Smooth muscle cell (in vitro differentiated cells): ENCODE data around the gene SYT1. TPM values are rescaled to one million over a fixed set of nuclear protein-coding genes. Genes with fewer than 3 reads are reported as not detected.

Source experiments
- DNase-seq: peaks from one replicate; lab custom pipeline; 2025; ENCODE audit not compliant: unreplicated experiment; lab: John Stamatoyannopoulos, UW
- H2AFZ ChIP-seq: fragments of 200-600 bp; sonication (generic); 2 replicates; pipeline ENCODE4 v1.6.0; 2016; ENCODE audit warnings: antibody characterized with exemption, low read depth, mild to moderate bottlenecking
- H3F3A ChIP-seq: fragments of 200-600 bp; sonication (generic); 2 replicates; pipeline ENCODE4 v1.6.0; 2017; ENCODE audit warnings: antibody characterized with exemption, low read depth
- H3K27ac ChIP-seq: fragments of 200-600 bp; sonication (generic); 2 replicates; pipeline ENCODE4 v1.5.1; 2016; ENCODE audit warnings: low read depth, mild to moderate bottlenecking
- H3K27me3 ChIP-seq: fragments of 200-600 bp; sonication (generic); 2 replicates; pipeline ENCODE4 v1.6.1; 2016; ENCODE audit warnings: low read depth, mild to moderate bottlenecking
- H3K36me3 ChIP-seq: fragments of 200-600 bp; sonication (generic); 2 replicates; pipeline ENCODE4 v1.5.1; 2016; ENCODE audit warnings: low read depth
- H3K4me1 ChIP-seq: fragments of 200-600 bp; sonication (generic); 2 replicates; pipeline ENCODE4 v1.5.1; 2016; ENCODE audit warnings: low read depth
- H3K4me2 ChIP-seq: fragments of 200-600 bp; sonication (generic); 2 replicates; pipeline ENCODE4 v1.6.0; 2016; ENCODE audit warnings: mild to moderate bottlenecking
- H3K4me3 ChIP-seq: fragments of 200-600 bp; sonication (generic); 2 replicates; pipeline ENCODE4 v1.5.1; 2016; ENCODE audit warnings: mild to moderate bottlenecking
- H3K79me2 ChIP-seq: fragments of 200-600 bp; sonication (generic); 2 replicates; pipeline ENCODE4 v1.6.0; 2016; ENCODE audit warnings: low read depth, mild to moderate bottlenecking
- H3K9ac ChIP-seq: fragments of 200-600 bp; sonication (generic); 2 replicates; pipeline ENCODE4 v1.6.0; 2016; ENCODE audit warnings: low read depth
- H3K9me3 ChIP-seq: fragments of 200-600 bp; sonication (generic); replicated peaks from 2 replicates; pipeline ENCODE4 v1.5.1; 2016; ENCODE audit warnings: low read depth
- H4K20me1 ChIP-seq: fragments of 200-600 bp; sonication (generic); 2 replicates; pipeline ENCODE4 v1.6.0; 2016; ENCODE audit warnings: low read depth
- CTCF ChIP-seq: fragments of 200-600 bp; sonication (generic); IDR thresholded peaks from 2 replicates; pipeline ENCODE4 v1.5.1; 2017; ENCODE audit warnings: borderline replicate concordance, mild to moderate bottlenecking, antibody characterized with exemption; ENCODE audit not compliant: insufficient read depth, poor library complexity, severe bottlenecking
- WGBS: methylation state at CpG from one replicate; pipeline ENCODE4 v1.1.7; 2016; ENCODE audit warnings: low lambda C conversion rate; 5-methylcytosine and 5-hydroxymethylcytosine counted together
- polyA plus RNA-seq: library from polyadenylated mRNA; unstranded; fragments of >200 nt; fragmentation: Nextera tagmentation; extraction: Ambion mirVana; gene quantifications from 2 replicates; pipeline ENCODE4 v1.2.1, GENCODE V29; 2016
- total RNA-seq: library from RNA; depleted of rRNA; stranded (reverse); fragments of >200 nt; gene quantifications from 2 replicates; pipeline ENCODE4 v1.2.3, GENCODE V29; 2014

Gene SYT1
- total and polyA plus RNA-seq, 2 experiments from 2014 or later: 5.2 to 10.2 TPM

GRCh38 chr12:79227646-79228045 lies 363.1 kb downstream of the SYT1 start:
- Histone ChIP-seq H3K4me1 (no peaks in the 10 kb centered on the region), H3K27ac (no peak overlapping the region), H3K4me3 (no peak overlapping the region), H3K9ac (no peak overlapping the region), H3F3A (no peaks in the 10 kb centered on the region), H3K79me2 (no peaks in the 10 kb centered on the region), H3K27me3 (no peaks in the 10 kb centered on the region), H2AFZ (no peak overlapping the region), H3K9me3 (peaks cover 1% of the 10 kb centered on the region), H4K20me1 (no peaks in the 10 kb centered on the region), H3K36me3 (no peaks in the 10 kb centered on the region), H3K4me2 (no peak overlapping the region)
- no peak for DNase-seq
- 93% methylated on average over 3 of the region's 3 CpGs for WGBS
- no peak for TF ChIP-seq CTCF

- TF ChIP-seq CTCF: no peak
- no peaks in the 10 kb centered on the region for H3K79me2 ChIP-seq
- no peak overlapping the region for H3K9ac ChIP-seq
- H3K27ac ChIP-seq: no peak overlapping the region
- peaks cover 5% of the 10 kb centered on the region for H3K4me1 ChIP-seq
- 95% methylated on average over 7 of the region's 7 CpGs for WGBS
- no peak for DNase-seq
- no peak overlapping the region for H2AFZ ChIP-seq
- no peaks in the 10 kb centered on the region for H3K36me3 ChIP-seq
- no peaks in the 10 kb centered on the region for H4K20me1 ChIP-seq
- H3K9me3 ChIP-seq: no peaks in the 10 kb centered on the region
- H3F3A ChIP-seq: no peaks in the 10 kb centered on the region
- no peak overlapping the region for H3K4me2 ChIP-seq
- no peak overlapping the region for H3K4me3 ChIP-seq
- H3K27me3 ChIP-seq: no peaks in the 10 kb centered on the region
Observed at GRCh38 chr12:79233341-79233781, 368.8 kb downstream of the SYT1 start.

- TF ChIP-seq CTCF: no peak
- Histone ChIP-seq H3K9me3 (no peaks in the 10 kb centered on the region), H2AFZ (no peak overlapping the region), H3K9ac (no peak overlapping the region), H3K27ac (no peak overlapping the region), H3K4me1 (peaks cover 5% of the 10 kb centered on the region), H3K4me2 (no peak overlapping the region), H3K4me3 (no peak overlapping the region), H3F3A (no peaks in the 10 kb centered on the region), H3K79me2 (no peaks in the 10 kb centered on the region), H3K27me3 (no peaks in the 10 kb centered on the region), H3K36me3 (no peaks in the 10 kb centered on the region), H4K20me1 (no peaks in the 10 kb centered on the region)
- no peak for DNase-seq
- WGBS: 97% methylated on average over 4 of the region's 4 CpGs
Observed at GRCh38 chr12:79236920-79237319, 372.3 kb downstream of the SYT1 start.

GRCh38 chr12:79238246-79238645 lies 373.7 kb downstream of the SYT1 start:
- no peaks in the 10 kb centered on the region for H3K36me3 ChIP-seq
- no peaks in the 10 kb centered on the region for H4K20me1 ChIP-seq
- H3K27me3 ChIP-seq: no peaks in the 10 kb centered on the region
- H3K4me1 ChIP-seq: peaks cover 5% of the 10 kb centered on the region
- H3K27ac ChIP-seq: no peak overlapping the region
- WGBS: 94% methylated on average over 3 of the region's 3 CpGs
- DNase-seq: no peak
- no peak overlapping the region for H3K4me3 ChIP-seq
- no peak overlapping the region for H3K9ac ChIP-seq
- TF ChIP-seq CTCF: no peak
- no peaks in the 10 kb centered on the region for H3K79me2 ChIP-seq
- no peak overlapping the region for H2AFZ ChIP-seq
- no peaks in the 10 kb centered on the region for H3K9me3 ChIP-seq
- no peak overlapping the region for H3K4me2 ChIP-seq
- H3F3A ChIP-seq: no peaks in the 10 kb centered on the region
